Measurements from ENCODE around the gene ODC1.

DNA sequence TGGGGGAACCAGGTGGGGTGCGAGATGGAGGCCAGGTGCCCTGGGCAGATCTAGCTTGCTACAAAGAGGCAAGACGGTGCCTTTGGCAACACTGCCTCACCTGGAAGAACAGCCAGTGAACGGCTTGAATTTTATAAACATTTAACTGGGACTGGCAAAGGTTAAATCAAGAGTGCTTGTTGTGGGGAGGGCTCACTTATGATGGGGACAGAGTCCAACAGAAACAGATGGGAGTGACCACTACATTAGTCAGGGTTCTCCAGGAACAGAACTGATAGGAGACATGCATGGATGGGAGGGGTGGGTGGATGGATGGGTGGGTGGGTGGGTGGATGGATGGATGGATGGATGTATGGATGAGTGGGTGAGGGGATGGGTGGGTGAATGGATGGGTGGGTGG lies 19.2 kb downstream of the ODC1 start:
- TF ChIP-seq, protein P1, sequence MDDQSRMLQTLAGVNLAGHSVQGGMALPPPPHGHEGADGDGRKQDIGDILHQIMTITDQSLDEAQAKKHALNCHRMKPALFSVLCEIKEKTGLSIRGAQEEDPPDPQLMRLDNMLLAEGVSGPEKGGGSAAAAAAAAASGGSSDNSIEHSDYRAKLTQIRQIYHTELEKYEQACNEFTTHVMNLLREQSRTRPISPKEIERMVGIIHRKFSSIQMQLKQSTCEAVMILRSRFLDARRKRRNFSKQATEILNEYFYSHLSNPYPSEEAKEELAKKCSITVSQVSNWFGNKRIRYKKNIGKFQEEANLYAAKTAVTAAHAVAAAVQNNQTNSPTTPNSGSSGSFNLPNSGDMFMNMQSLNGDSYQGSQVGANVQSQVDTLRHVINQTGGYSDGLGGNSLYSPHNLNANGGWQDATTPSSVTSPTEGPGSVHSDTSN (IDR thresholded peaks at IDR 0.05), result no peak
- TF ChIP-seq, protein P2, sequence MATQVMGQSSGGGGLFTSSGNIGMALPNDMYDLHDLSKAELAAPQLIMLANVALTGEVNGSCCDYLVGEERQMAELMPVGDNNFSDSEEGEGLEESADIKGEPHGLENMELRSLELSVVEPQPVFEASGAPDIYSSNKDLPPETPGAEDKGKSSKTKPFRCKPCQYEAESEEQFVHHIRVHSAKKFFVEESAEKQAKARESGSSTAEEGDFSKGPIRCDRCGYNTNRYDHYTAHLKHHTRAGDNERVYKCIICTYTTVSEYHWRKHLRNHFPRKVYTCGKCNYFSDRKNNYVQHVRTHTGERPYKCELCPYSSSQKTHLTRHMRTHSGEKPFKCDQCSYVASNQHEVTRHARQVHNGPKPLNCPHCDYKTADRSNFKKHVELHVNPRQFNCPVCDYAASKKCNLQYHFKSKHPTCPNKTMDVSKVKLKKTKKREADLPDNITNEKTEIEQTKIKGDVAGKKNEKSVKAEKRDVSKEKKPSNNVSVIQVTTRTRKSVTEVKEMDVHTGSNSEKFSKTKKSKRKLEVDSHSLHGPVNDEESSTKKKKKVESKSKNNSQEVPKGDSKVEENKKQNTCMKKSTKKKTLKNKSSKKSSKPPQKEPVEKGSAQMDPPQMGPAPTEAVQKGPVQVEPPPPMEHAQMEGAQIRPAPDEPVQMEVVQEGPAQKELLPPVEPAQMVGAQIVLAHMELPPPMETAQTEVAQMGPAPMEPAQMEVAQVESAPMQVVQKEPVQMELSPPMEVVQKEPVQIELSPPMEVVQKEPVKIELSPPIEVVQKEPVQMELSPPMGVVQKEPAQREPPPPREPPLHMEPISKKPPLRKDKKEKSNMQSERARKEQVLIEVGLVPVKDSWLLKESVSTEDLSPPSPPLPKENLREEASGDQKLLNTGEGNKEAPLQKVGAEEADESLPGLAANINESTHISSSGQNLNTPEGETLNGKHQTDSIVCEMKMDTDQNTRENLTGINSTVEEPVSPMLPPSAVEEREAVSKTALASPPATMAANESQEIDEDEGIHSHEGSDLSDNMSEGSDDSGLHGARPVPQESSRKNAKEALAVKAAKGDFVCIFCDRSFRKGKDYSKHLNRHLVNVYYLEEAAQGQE (IDR thresholded peaks at IDR 0.05; ENCODE audit: low read depth, low read length), result no peak
- TF ChIP-seq, protein P3, sequence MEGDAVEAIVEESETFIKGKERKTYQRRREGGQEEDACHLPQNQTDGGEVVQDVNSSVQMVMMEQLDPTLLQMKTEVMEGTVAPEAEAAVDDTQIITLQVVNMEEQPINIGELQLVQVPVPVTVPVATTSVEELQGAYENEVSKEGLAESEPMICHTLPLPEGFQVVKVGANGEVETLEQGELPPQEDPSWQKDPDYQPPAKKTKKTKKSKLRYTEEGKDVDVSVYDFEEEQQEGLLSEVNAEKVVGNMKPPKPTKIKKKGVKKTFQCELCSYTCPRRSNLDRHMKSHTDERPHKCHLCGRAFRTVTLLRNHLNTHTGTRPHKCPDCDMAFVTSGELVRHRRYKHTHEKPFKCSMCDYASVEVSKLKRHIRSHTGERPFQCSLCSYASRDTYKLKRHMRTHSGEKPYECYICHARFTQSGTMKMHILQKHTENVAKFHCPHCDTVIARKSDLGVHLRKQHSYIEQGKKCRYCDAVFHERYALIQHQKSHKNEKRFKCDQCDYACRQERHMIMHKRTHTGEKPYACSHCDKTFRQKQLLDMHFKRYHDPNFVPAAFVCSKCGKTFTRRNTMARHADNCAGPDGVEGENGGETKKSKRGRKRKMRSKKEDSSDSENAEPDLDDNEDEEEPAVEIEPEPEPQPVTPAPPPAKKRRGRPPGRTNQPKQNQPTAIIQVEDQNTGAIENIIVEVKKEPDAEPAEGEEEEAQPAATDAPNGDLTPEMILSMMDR (IDR thresholded peaks at IDR 0.05), result no peak
- TF ChIP-seq EZH2phosphoT487 (IDR thresholded peaks at IDR 0.05; ENCODE audit: borderline replicate concordance, low read depth), result no peak
- no peak for TF ChIP-seq RAD21 (IDR thresholded peaks at IDR 0.05; ENCODE audit: low read length)
- no peak for TF ChIP-seq RFX5 (IDR thresholded peaks at IDR 0.05; ENCODE audit: low read length)
